ENCODE measurements around the gene PRKAB1. TPM values are rescaled to one million over a fixed set of nuclear protein-coding genes. Genes with fewer than 3 reads are reported as not detected.

Gene PRKAB1
- total RNA-seq, 1 donor from 2014 or later = 41.2 TPM

DNA sequence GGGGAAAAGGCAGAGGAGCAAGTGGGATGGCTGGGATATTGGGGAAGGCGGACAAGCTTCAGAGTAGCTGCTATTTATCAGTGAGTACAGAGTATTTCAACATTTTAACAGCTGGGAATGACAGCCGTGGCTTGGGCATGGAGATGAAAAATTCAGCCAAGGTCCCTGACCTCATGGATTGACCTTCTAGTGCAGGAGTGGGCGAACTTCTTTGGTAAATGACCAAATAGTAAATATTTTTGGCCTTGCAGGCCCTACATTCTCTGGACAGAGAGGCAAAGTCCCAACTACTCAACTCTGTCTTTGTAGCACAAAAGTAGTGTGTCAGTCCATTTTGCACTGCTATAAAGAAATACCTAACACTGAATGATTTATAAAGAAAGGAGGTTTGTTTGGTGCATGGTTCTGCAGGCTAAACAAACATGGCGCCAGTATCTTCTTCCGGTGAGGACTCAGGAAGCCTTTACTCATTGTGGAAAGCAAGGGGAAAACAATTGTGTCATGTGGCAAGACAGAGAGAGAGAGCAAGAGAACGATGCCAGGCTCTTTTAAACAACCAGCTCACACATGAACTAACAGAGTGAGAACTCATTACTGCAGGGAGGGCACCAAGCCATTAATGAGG, 40.8 kb upstream of the PRKAB1 start:
- intact Hi-C loops (cut with DNase I) = no loop called here
- Histone ChIP-seq H3K9me3 (no peaks in the 10 kb centered on the region), H3K27ac (no peak overlapping the region), H3K36me3 (no peaks in the 10 kb centered on the region), H3K4me3 (no peak overlapping the region), H3K27me3 (no peaks in the 10 kb centered on the region), H3K4me1 (no peaks in the 10 kb centered on the region)
- DNase-seq (ENCODE audit: low spot score in 2 of 2) = no peak
- TF ChIP-seq, protein P1, sequence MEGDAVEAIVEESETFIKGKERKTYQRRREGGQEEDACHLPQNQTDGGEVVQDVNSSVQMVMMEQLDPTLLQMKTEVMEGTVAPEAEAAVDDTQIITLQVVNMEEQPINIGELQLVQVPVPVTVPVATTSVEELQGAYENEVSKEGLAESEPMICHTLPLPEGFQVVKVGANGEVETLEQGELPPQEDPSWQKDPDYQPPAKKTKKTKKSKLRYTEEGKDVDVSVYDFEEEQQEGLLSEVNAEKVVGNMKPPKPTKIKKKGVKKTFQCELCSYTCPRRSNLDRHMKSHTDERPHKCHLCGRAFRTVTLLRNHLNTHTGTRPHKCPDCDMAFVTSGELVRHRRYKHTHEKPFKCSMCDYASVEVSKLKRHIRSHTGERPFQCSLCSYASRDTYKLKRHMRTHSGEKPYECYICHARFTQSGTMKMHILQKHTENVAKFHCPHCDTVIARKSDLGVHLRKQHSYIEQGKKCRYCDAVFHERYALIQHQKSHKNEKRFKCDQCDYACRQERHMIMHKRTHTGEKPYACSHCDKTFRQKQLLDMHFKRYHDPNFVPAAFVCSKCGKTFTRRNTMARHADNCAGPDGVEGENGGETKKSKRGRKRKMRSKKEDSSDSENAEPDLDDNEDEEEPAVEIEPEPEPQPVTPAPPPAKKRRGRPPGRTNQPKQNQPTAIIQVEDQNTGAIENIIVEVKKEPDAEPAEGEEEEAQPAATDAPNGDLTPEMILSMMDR (IDR thresholded peaks at IDR 0.05) = no peak

DNA sequence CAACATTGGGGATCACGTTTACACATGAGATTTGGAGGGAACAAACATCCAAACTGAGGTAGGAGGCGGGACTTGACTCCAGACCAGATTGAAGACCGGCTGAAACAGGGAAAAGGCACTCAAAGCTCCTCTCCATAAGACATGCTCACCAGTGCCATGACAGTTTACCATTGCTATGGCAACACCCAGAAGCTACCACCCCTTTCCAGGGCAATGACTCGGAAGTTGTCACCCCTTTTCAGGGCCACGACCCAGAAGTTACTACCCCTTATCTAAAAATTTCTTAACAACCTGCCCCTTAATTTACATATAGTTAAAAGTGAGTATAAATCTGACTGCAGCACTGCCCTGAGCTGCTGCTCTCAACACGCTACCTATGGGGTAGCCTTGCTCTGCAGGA, 40.2 kb upstream of the PRKAB1 start:
- Histone ChIP-seq H3K27me3 (no peaks in the 10 kb centered on the region), H3K4me3 (no peak overlapping the region), H3K27ac (no peak overlapping the region), H3K4me1 (no peaks in the 10 kb centered on the region), H3K9me3 (no peaks in the 10 kb centered on the region), H3K36me3 (no peaks in the 10 kb centered on the region)
- intact Hi-C loops (cut with DNase I) = no loop called here
- TF ChIP-seq, protein P1 (IDR thresholded peaks at IDR 0.05) = no peak
- no peak for DNase-seq (ENCODE audit: low spot score in 2 of 2)

GRCh38 chr12:119630223-119630780, 37.6 kb upstream of the PRKAB1 start:
- H3K4me1 ChIP-seq = no peaks in the 10 kb centered on the region
- no peak for DNase-seq (ENCODE audit: low spot score in 2 of 2)
- H3K9me3 ChIP-seq = no peaks in the 10 kb centered on the region
- no peaks in the 10 kb centered on the region for H3K36me3 ChIP-seq
- no peaks in the 10 kb centered on the region for H3K27me3 ChIP-seq
- H3K4me3 ChIP-seq = no peak overlapping the region
- no peak overlapping the region for H3K27ac ChIP-seq
- TF ChIP-seq, protein P1 (IDR thresholded peaks at IDR 0.05) = no peak
- intact Hi-C loops (cut with DNase I) = no loop called here

GRCh38 chr12:119630962-119631550, 36.9 kb upstream of the PRKAB1 start:
- Histone ChIP-seq H3K27me3 (no peaks in the 10 kb centered on the region), H3K9me3 (no peaks in the 10 kb centered on the region), H3K27ac (no peak overlapping the region), H3K4me3 (no peak overlapping the region), H3K36me3 (no peaks in the 10 kb centered on the region), H3K4me1 (no peaks in the 10 kb centered on the region)
- no peak for DNase-seq (ENCODE audit: low spot score in 2 of 2)
- intact Hi-C loops (cut with DNase I) = no loop called here
- TF ChIP-seq, protein P1 (IDR thresholded peaks at IDR 0.05) = no peak

GRCh38 chr12:119631930-119632678, 35.8 kb upstream of the PRKAB1 start:
- Histone ChIP-seq H3K36me3 (no peaks in the 10 kb centered on the region), H3K4me3 (no peak overlapping the region), H3K27me3 (no peaks in the 10 kb centered on the region), H3K9me3 (no peaks in the 10 kb centered on the region), H3K4me1 (no peaks in the 10 kb centered on the region), H3K27ac (no peak overlapping the region)
- intact Hi-C loops (cut with DNase I) = no loop called here
- TF ChIP-seq, protein P1 (IDR thresholded peaks at IDR 0.05) = no peak
- DNase-seq (ENCODE audit: low spot score in 2 of 2) = no peak

Data from ascending aorta (tissue), 2 donors.